DND-41 (cell line): Measurements from ENCODE around the gene GSG1L.

Experiments
- EZH2 ChIP-seq: IDR thresholded peaks from 3 replicates; pipeline ENCODE4 v1.6.1; 2012; ENCODE audit warnings: borderline replicate concordance, low read depth, mild to moderate bottlenecking, moderate library complexity, low read length, inconsistent platforms; ENCODE audit not compliant: severe bottlenecking
- TF ChIP-seq, protein P1 (sequence below): IDR thresholded peaks from 2 replicates; pipeline ENCODE4 v1.5.1; 2012; ENCODE audit warnings: borderline replicate concordance, low read length, moderate library complexity, mild to moderate bottlenecking; ENCODE audit not compliant: poor library complexity, severe bottlenecking; ENCODE audit errors: extremely low read depth

DNA sequence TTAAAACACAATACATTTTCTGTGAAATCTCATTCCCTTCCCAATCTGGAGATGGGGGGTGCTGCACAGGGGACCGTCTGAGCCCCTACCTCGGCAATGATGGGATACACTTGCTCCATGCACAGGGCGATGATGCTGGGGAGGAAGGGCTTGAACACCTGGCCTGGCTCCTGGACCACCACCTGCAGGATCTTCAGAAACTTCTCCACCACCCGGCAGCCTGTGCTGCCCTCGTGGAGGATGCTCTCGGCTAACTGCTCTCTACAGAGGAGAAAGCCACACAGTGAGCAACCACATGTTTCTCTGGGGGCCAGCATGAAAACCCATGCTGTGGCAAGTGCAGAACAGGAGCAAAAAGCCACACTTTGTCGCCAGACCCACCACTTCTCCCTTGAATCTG, 42.4 kb upstream of the GSG1L start:
- TF ChIP-seq, protein P1, sequence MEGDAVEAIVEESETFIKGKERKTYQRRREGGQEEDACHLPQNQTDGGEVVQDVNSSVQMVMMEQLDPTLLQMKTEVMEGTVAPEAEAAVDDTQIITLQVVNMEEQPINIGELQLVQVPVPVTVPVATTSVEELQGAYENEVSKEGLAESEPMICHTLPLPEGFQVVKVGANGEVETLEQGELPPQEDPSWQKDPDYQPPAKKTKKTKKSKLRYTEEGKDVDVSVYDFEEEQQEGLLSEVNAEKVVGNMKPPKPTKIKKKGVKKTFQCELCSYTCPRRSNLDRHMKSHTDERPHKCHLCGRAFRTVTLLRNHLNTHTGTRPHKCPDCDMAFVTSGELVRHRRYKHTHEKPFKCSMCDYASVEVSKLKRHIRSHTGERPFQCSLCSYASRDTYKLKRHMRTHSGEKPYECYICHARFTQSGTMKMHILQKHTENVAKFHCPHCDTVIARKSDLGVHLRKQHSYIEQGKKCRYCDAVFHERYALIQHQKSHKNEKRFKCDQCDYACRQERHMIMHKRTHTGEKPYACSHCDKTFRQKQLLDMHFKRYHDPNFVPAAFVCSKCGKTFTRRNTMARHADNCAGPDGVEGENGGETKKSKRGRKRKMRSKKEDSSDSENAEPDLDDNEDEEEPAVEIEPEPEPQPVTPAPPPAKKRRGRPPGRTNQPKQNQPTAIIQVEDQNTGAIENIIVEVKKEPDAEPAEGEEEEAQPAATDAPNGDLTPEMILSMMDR = no peak
- TF ChIP-seq EZH2 = no peak
